HT1080 (cell line): ENCODE results near the gene COL15A1. TPM values are rescaled to one million over a fixed set of nuclear protein-coding genes. Genes with fewer than 3 reads are reported as not detected.
"Not testable (repeated sequence)": the region's sequence is repeated elsewhere in the genome, so short reads cannot be mapped to it uniquely, and the experiment has no call there.

Source experiments
- DNase-seq: peaks from one replicate; pipeline ENCODE4 v3.0.0-alpha.2; 2015; ENCODE audit warnings: low read depth
- polyA plus RNA-seq, 2 experiments: library from polyadenylated mRNA; depleted of rRNA; stranded (reverse); fragments of >200 nt; gene quantifications; 2 replicates each; pipeline ENCODE4 v1.2.3, GENCODE V29; 2015
- total RNA-seq: library from RNA; depleted of rRNA; stranded (reverse); fragments of >200 nt; shearing (Covaris generic); gene quantifications from 2 replicates; pipeline ENCODE4 v1.2.3, GENCODE V29; 2014; rRNA removed

The COL15A1 gene
- total RNA-seq: 0.13 and 0.14 TPM in 2 replicates
- polyA plus RNA-seq (2015; cell fraction: cytosol; rRNA removed): 0.01 and 0.15 TPM in 2 replicates
- 0.17 and 0.28 TPM in 2 replicates for polyA plus RNA-seq (2015; cell fraction: nucleus; rRNA removed)

- no peak for DNase-seq
These were observed at the start of gene COL15A1 for GRCh38 chr9:98943682-98944056. COL15A1 (plus strand) TSS chr9:98943907; CDS start chr9:98944062, 155 bp downstream.

GRCh38 chr9:98894171-98894570, 49.5 kb upstream of the COL15A1 start:
- no peak for DNase-seq

DNA sequence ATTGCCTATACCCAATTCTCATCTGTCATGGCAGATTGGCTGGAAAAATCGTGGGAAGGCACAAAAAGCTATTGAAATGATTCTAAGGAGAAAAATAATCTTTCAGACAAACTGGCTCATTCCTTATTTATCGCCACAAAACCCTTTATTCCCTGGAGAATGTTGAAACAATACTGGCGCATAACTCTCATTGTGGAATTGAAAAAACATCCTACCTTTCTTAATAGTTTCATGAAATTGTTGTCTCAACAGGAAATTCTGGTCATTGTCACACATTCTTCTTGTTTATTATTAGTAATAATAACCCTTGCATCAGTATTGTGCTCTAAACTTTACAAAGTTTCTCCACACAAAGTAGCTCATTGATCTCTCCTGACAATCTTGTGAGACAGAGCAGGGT, 48.9 kb upstream of the COL15A1 start:
- DNase-seq: no peak

- DNase-seq: no peak
These were observed 47.1 kb upstream of the COL15A1 start for GRCh38 chr9:98896632-98897031.

DNA sequence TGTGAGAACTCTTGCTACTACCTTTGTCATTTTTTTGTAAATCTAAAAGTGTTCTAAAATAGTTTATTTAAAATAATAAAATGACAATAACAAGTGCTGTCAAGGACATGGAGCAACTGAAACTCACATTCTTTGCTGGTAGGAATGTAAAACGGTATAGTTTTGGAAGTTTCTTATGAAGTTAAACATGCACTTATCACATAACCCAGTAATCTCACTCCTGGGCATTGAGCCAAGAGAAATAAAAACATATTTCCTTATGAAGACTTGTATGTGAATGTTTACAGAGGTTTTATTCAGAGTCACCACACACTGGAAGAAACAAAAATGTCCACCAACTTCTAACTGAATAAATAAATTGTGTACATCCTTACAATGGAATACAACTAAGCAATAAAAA, 46.0 kb upstream of the COL15A1 start:
- no peak for DNase-seq

DNA sequence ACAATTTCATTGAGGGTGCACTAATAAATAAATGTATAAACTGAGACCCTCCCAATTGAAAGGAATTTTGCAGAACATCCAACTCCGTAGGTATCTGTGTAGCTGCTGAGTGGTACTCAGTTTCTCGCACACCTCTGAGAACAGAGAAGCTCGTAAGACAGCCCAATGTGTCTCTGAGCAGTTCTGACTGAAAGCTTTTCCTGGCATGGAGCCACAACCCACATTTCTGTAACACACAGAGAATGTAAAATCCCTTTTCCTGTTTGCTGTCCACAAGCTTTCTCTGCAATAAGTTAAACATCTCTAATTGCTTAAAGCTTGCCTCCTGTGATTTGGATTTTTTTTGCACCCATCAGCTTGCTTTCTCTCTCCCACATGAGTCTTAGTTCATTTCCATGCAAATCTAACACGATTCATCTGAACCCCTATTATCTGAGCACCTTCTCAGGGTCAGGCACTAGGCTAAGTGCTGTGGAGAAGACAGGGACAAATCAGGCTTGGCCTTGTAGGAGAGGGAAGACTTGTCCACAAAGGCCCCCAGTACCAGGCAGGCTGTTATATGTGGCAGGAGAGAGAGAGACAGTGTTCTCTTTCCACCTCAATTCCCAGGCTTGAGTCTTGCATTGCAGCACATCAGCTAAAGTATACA, 44.2 kb upstream of the COL15A1 start:
- DNase-seq: peak; percentile 37

DNA sequence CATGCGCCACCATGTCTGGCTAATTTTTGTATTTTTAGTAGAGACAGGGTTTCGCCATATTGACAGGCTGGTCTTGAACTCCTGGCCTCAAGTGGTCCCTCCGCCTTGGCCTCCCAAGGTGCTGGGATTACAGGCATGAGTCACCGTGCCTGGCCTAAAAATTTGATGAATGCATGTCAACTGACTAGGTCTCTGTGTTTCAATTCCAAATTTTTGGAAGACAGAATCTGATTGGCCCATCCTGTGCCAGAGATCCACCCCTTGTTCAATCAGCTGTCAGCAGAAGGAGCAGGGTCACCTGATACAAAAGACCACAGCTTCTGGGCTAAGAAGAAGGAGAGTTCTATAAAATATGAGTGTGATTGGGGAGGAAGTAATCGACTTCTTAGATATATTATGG, 43.5 kb upstream of the COL15A1 start:
- DNase-seq: no peak

GRCh38 chr9:98900725-98901124, 43.0 kb upstream of the COL15A1 start:
- no peak for DNase-seq

GRCh38 chr9:98901843-98902242, 41.9 kb upstream of the COL15A1 start:
- not testable (repeated sequence) for DNase-seq

- no peak for DNase-seq
These were observed 41.2 kb upstream of the COL15A1 start for GRCh38 chr9:98902516-98902915.

DNA sequence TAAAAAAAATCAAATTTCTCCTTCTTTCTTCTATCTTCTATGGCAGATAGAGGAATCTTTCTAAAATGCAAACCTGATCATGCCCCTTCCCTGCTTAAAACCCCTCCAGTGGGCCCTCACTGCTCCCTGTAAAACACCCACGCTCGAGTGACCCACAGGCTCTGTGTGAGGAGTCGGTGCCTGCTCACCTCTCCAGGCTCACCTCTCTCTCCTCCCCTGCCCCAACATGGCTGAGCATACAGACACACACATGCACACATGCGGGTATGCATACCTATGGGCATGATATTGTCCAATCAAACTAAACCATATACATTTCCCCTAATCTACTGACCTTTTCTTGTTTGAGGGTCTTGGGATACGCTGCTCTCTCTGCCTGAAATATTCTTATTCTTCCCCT, 40.8 kb upstream of the COL15A1 start:
- DNase-seq: no peak

GRCh38 chr9:98903961-98904411, 39.7 kb upstream of the COL15A1 start:
- no peak for DNase-seq

- DNase-seq: no peak
These were observed 38.7 kb upstream of the COL15A1 start for GRCh38 chr9:98905015-98905414.

GRCh38 chr9:98906273-98907040, 37.2 kb upstream of the COL15A1 start:
- DNase-seq: no peak

GRCh38 chr9:98907055-98907454, 36.7 kb upstream of the COL15A1 start:
- no peak for DNase-seq

- peak; percentile 15 for DNase-seq
These were observed 34.6 kb upstream of the COL15A1 start for GRCh38 chr9:98908897-98909634.

DNA sequence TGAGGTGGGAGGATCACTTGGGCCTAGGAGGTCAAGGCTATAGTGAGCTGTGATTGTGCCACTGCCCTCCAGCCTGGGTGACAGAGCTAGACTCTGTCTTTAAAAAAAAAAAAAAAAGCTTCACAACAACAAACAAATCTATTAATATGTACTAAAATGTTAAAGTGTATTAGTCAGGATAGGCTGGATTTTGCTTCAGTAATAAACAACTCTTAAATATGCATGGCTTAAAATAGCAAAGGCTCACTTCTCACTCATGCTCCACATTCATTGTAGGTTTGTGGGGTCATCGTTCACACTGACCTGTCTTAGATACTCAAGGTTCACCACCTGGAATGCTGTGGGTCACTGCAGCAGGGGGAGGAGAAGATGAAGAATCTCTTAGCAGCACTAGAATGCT, 33.8 kb upstream of the COL15A1 start:
- DNase-seq: no peak

GRCh38 chr9:98911042-98911441, 32.7 kb upstream of the COL15A1 start:
- DNase-seq: no peak

- not testable (repeated sequence) for DNase-seq
These were observed 32.0 kb upstream of the COL15A1 start for GRCh38 chr9:98911738-98912137.

GRCh38 chr9:98912450-98912849, 31.3 kb upstream of the COL15A1 start:
- DNase-seq: no peak

DNA sequence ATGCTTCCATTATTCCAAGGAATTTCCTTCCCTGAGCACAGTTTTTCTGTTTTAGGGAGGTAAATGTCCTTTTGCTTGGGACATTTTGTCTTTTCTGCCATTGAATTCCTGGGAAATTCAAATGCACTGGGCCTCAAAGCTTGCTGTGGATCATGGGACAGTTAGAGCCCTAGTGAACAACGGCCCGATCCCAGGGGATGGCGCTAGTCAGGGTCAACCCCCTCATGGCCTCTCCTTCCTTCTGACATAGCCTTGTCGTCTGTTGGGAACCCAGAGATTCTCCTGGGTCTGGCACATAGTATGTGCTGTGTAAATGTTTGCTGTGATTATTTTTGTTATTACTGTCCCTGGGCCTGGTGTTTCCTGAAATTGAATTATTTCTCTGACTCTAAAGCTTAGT, 30.7 kb upstream of the COL15A1 start:
- no peak for DNase-seq

DNA sequence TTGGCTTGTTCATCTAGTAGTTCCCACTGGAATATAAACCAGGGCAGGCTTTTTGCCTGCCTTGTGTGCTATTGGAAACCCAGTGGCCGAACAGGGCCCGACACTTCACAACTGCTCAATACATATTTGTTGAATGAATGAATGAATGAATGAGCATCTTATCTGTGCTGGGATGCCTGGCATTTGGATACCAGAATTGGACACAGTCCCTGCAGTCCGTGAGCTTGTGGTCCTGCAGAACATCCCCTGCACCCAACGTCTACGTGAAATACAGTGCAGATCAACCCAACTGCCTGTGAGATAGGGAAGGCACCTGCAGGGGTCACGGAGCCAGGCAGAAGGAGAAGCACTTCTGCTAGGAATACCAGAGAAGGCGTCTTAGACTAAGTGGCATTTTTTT, 30.0 kb upstream of the COL15A1 start:
- DNase-seq: no peak
